Measurements from ENCODE around the gene CFAP54.

DNA sequence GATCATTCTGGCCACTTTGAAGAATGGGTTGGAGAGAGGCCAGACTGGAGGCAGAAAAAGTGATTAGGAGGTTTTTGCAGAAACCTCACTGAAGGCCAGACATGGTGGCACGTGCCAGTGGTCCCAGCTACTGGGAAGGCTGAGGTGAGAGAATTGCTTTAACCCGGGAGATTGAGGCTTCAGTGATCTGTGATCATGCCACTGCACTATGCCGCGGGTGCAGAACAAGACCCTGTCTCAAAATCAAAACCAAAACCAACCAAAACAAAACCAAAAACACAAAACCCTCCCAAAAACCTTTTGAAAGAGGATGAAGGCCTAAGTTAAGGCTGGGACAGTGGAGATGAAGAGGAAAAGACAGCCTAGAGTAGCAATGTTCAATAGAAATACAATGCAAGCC lies 15.2 kb upstream of the CFAP54 start:
- TF ChIP-seq, protein P1, sequence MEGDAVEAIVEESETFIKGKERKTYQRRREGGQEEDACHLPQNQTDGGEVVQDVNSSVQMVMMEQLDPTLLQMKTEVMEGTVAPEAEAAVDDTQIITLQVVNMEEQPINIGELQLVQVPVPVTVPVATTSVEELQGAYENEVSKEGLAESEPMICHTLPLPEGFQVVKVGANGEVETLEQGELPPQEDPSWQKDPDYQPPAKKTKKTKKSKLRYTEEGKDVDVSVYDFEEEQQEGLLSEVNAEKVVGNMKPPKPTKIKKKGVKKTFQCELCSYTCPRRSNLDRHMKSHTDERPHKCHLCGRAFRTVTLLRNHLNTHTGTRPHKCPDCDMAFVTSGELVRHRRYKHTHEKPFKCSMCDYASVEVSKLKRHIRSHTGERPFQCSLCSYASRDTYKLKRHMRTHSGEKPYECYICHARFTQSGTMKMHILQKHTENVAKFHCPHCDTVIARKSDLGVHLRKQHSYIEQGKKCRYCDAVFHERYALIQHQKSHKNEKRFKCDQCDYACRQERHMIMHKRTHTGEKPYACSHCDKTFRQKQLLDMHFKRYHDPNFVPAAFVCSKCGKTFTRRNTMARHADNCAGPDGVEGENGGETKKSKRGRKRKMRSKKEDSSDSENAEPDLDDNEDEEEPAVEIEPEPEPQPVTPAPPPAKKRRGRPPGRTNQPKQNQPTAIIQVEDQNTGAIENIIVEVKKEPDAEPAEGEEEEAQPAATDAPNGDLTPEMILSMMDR (IDR thresholded peaks at IDR 0.05; ENCODE audit: poor library complexity, severe bottlenecking) = no peak
- no peak for TF ChIP-seq EP300 (conservative IDR thresholded peaks at IDR 0.05; ENCODE audit: poor library complexity, severe bottlenecking)

All from neural cell (in vitro differentiated cells).